ENCODE results near the gene FBL.

GRCh38 chr19:39820696-39821095 lies 25.5 kb downstream of the FBL start:
- no peak for TF ChIP-seq POLR2A (IDR thresholded peaks at IDR 0.05)
- TF ChIP-seq, protein P1, sequence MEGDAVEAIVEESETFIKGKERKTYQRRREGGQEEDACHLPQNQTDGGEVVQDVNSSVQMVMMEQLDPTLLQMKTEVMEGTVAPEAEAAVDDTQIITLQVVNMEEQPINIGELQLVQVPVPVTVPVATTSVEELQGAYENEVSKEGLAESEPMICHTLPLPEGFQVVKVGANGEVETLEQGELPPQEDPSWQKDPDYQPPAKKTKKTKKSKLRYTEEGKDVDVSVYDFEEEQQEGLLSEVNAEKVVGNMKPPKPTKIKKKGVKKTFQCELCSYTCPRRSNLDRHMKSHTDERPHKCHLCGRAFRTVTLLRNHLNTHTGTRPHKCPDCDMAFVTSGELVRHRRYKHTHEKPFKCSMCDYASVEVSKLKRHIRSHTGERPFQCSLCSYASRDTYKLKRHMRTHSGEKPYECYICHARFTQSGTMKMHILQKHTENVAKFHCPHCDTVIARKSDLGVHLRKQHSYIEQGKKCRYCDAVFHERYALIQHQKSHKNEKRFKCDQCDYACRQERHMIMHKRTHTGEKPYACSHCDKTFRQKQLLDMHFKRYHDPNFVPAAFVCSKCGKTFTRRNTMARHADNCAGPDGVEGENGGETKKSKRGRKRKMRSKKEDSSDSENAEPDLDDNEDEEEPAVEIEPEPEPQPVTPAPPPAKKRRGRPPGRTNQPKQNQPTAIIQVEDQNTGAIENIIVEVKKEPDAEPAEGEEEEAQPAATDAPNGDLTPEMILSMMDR (IDR thresholded peaks at IDR 0.05), result no peak
